Right atrium auricular region (tissue), 2 donors: Measurements from ENCODE around the gene EXOC6B. TPM values are rescaled to one million over a fixed set of nuclear protein-coding genes. Genes with fewer than 3 reads are reported as not detected.

Source experiments
- DNase-seq: peaks from one replicate; pipeline ENCODE4 v3.0.0-alpha.2; 2019; ENCODE audit warnings: low spot score
- H3K27ac ChIP-seq, 2 donors: fragments of 200-600 bp; sonication (generic); 1 replicate in 1 of 2; 2 replicates in 1 of 2; pipeline ENCODE4 v1.5.1; 2016 to 2019
- H3K27me3 ChIP-seq, 2 donors: fragments of 200-600 bp; sonication (generic); one replicate each; pipeline versions ENCODE4 v1.5.1 to v1.6.0; 2017 to 2019
- H3K36me3 ChIP-seq: fragments of 200-600 bp; sonication (generic); one replicate; pipeline ENCODE4 v1.5.1; 2016
- H3K4me1 ChIP-seq, 2 donors: fragments of 200-600 bp; sonication (generic); one replicate each; pipeline versions ENCODE4 v1.5.1 to v1.6.0; 2017 to 2019
- H3K4me3 ChIP-seq, 2 donors: fragments of 200-600 bp; sonication (generic); 1 replicate in 1 of 2; 2 replicates in 1 of 2; pipeline ENCODE4 v1.5.1; 2017 to 2019; ENCODE audit warnings: mild to moderate bottlenecking in 1 of 2, moderate library complexity in 1 of 2
- H3K9me3 ChIP-seq, 2 donors: fragments of 200-600 bp; sonication (generic); one replicate each; pipeline ENCODE4 v1.5.1; 2019
- total RNA-seq, 2 donors: library from RNA; depleted of rRNA; stranded (reverse); fragments of >200 nt; gene quantifications; one replicate each; pipeline ENCODE4 v1.1.0, GENCODE V29; 2016
- TF ChIP-seq, protein P1 (sequence below), 2 donors: fragments of 200-600 bp; sonication (generic); IDR thresholded peaks; one replicate each; pipeline ENCODE4 v1.5.1; 2019; ENCODE audit warnings: antibody characterized with exemption in 2 of 2

Gene EXOC6B
- total RNA-seq, 2 donors from 2014 or later, result 80.5 to 111 TPM

DNA sequence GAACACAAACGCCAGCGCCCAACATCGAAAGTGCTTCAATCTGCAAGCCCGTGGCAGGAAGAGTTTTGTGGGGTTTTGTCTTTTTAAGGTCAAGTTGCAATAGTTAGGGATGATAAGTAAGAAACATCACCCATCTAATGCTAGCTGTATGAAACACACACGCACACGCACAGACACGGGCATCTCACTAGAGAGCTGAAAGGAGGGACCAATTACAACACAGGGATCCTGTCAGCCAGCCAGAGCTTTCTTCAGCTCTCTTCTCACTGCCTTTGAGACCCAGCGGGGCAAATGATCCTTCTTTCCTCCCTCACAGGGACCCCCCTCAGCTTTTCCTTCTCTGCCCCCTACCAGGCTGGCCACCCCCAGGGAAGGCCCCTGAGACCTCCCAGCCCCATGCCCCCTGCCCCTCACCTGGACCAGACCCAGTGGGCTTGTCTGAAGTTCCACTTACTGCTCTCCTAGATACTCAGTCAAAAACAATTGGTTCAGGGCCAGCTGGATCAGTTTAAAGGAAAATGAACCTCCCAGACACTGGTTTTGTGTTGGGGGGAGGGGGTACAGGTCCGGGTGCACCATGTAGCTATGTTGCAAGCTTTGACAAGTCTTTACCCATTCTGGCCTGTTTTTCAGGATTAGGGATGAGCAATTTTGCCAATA is 696.0 kb downstream of the EXOC6B start:
- DNase-seq, result no peak
- H3K36me3 ChIP-seq, result no peaks in the 10 kb centered on the region
- no peak overlapping the region for H3K4me3 ChIP-seq
- H3K27ac ChIP-seq, result no peak overlapping the region
- H3K9me3 ChIP-seq, result no peaks in the 10 kb centered on the region
- no peaks in the 10 kb centered on the region for H3K4me1 ChIP-seq
- TF ChIP-seq, protein P1, sequence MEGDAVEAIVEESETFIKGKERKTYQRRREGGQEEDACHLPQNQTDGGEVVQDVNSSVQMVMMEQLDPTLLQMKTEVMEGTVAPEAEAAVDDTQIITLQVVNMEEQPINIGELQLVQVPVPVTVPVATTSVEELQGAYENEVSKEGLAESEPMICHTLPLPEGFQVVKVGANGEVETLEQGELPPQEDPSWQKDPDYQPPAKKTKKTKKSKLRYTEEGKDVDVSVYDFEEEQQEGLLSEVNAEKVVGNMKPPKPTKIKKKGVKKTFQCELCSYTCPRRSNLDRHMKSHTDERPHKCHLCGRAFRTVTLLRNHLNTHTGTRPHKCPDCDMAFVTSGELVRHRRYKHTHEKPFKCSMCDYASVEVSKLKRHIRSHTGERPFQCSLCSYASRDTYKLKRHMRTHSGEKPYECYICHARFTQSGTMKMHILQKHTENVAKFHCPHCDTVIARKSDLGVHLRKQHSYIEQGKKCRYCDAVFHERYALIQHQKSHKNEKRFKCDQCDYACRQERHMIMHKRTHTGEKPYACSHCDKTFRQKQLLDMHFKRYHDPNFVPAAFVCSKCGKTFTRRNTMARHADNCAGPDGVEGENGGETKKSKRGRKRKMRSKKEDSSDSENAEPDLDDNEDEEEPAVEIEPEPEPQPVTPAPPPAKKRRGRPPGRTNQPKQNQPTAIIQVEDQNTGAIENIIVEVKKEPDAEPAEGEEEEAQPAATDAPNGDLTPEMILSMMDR (IDR thresholded peaks at IDR 0.05), result no peak
- no peaks in the 10 kb centered on the region for H3K27me3 ChIP-seq

DNA sequence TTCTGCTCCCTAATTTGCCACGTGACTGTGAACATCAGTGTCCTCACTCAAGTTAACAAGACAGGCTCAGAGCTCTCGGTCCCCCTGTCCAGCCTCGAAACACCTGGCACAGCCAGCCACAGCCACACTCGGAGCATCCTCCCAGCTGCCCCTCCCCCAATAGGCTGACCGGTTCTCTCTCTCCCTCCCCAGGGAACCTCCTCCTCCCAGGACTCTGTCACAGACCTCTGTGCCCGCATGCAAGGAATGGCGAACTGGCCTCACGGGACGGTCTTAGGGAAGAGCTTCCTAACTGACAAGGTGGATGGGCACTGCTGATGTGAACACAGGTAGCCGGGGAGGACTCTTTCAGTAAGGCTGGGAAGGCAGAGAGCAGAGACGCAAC is 697.0 kb downstream of the EXOC6B start:
- Histone ChIP-seq H3K27ac (no peak overlapping the region), H3K9me3 (no peaks in the 10 kb centered on the region), H3K4me3 (no peak overlapping the region), H3K27me3 (no peaks in the 10 kb centered on the region), H3K36me3 (no peaks in the 10 kb centered on the region), H3K4me1 (no peaks in the 10 kb centered on the region)
- DNase-seq, result no peak
- TF ChIP-seq, protein P1 (IDR thresholded peaks at IDR 0.05), result no peak

DNA sequence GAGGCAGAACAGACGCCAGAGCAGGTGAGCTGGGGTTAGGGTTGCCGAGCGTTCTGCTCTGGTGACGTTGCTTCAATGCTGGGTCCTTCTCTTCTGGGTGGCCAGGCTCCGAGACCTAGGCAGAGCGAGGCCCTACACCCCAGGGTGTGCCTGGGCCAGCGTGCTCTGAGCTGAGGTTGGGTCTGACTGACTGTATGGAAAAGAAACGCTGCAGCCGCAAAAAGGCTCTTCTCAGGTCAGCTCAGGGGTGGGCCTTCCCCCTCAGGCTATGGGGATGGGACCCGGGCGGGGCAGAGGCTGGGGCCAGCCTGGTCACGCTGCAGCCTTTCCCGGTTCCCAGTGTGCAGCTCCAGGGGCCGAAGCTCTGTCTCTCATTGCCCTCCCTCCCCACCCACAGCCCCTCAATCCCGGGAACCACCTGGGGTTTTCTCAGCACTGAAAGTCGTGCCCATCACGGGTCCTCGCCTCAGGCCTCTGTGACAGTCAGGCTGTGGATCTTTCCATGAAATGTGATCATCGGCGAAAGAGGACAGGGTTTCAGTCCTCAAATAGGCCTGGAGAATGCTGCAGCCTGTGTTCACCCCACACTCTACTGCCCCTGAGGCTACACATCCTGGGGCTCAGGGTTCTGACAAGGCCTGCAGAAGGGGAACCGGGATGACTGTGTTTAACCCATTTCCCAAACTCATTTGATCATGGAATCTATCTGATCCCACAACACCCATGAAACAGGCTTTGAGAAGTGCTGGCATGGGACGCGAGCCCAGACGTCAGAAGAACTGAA is 697.6 kb downstream of the EXOC6B start:
- no peak for DNase-seq

DNA sequence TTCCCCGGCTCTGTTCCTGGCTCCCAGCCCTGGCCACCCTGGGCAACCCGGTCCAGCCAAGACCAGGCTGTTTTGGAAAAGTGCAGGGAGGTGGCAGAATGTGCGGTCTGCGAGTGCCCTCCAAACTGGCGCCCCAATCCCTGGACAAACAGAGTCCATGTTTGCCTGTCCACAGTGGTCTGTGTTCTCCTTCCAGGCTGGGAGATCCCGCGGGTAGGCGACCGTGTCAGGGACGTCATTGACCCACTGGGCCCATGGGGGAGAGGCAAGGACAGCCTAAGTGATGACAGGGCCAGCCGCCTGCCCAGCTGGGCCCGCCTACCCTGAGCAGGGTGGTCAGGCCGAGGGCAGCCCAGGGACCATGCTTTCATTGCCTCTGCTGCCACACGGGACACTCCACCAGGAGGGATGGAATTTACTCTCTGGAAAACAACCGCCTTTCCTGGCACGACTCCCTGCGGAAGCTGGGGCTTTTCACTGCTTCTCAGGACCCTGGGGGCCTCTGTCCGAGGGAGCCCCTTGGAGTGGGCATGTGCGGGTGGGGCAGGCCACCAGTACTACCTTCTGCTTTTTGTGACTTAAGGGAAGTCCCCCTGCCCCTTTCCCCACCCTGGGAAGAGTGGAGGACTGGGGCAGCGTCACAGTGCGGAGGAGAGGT is 698.3 kb downstream of the EXOC6B start:
- TF ChIP-seq, protein P1 (IDR thresholded peaks at IDR 0.05), result no peak
- Histone ChIP-seq H3K4me3 (no peak overlapping the region), H3K36me3 (no peaks in the 10 kb centered on the region), H3K4me1 (no peaks in the 10 kb centered on the region), H3K9me3 (no peaks in the 10 kb centered on the region), H3K27ac (no peak overlapping the region), H3K27me3 (no peaks in the 10 kb centered on the region)
- DNase-seq, result no peak

More for the DNA sequence above, 697.6 kb downstream of the EXOC6B start:
- Histone ChIP-seq H3K27ac (no peak overlapping the region), H3K4me1 (no peaks in the 10 kb centered on the region), H3K4me3 (no peak overlapping the region), H3K36me3 (no peaks in the 10 kb centered on the region), H3K27me3 (no peaks in the 10 kb centered on the region), H3K9me3 (no peaks in the 10 kb centered on the region)
- TF ChIP-seq, protein P1 (IDR thresholded peaks at IDR 0.05), result no peak

DNA sequence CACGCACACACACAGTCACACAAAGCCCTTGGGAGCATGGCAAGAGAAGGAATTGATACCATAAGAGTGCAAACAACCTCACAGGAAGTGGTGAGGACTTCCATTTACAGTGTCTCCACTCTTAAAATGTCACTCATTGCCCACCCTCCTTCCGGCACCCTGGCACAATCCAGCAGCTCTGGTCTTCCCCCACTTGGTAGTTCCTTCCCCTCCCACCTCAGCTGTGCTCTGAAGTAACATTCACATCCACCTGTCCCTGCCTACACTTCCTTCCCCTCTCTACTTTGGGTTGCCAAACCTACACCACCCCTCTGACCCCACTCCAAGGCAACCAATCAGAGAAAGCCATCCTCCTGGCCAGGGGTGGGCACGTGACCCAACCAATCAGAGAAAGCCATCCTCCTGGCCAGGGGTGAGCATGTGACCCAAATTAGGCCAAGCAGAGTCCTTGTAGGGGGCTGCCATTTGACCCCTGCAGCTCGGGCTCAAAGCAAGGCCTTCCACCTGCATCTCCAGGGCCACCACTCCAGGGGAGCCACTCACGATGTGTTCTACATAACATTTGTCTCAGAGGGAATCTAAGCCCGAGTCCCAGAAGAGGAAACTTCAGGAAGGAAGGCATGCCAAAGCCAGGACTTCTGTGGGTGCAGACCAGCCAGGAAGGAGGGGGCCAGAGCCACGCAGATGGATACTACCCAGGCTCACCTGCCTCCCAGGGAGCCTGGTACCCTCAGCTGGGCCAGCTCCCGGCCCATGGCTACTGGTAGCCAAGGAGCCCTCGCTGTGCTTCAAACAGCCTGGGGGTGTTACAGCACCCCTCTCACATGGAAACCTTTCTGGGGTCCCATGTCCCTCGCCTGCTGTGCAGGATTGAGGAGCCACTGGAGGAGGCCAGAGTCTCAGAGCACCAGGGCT is 699.4 kb downstream of the EXOC6B start:
- Histone ChIP-seq H3K4me1 (no peaks in the 10 kb centered on the region), H3K27ac (no peak overlapping the region), H3K36me3 (no peaks in the 10 kb centered on the region), H3K9me3 (no peaks in the 10 kb centered on the region), H3K4me3 (no peak overlapping the region), H3K27me3 (no peaks in the 10 kb centered on the region)
- TF ChIP-seq, protein P1 (IDR thresholded peaks at IDR 0.05), result no peak
- DNase-seq, result no peak
